ENCODE results near the gene STK11.
A peak's percentile ranks its signal among the peaks of the same experiment; 100 is the strongest.

Gene STK11

GRCh38 chr19:1248786-1249297 is 43.3 kb downstream of the STK11 start:
- DNase-seq (ENCODE audit: extremely low read depth in 1 of 2, low read depth in 1 of 2): peak in 1 of 2 donors; percentile 79

GRCh38 chr19:1249298-1249989 is 43.9 kb downstream of the STK11 start:
- peak; percentile 82 to 93 for DNase-seq (ENCODE audit: extremely low read depth in 1 of 2, low read depth in 1 of 2)

- no peak for DNase-seq (ENCODE audit: extremely low read depth in 1 of 2, low read depth in 1 of 2)
Observed at GRCh38 chr19:1249990-1250436, 44.4 kb downstream of the STK11 start.

- peak in 1 of 2 donors; percentile 44 for DNase-seq (ENCODE audit: extremely low read depth in 1 of 2, low read depth in 1 of 2)
Observed at GRCh38 chr19:1250437-1251260, 45.1 kb downstream of the STK11 start.

GRCh38 chr19:1251330-1252220 is 46.0 kb downstream of the STK11 start:
- DNase-seq (ENCODE audit: extremely low read depth in 1 of 2, low read depth in 1 of 2): peak in 1 of 2 donors; percentile 44

GRCh38 chr19:1252221-1252820 is 46.7 kb downstream of the STK11 start:
- DNase-seq (ENCODE audit: extremely low read depth in 1 of 2, low read depth in 1 of 2): peak in 1 of 2 donors; percentile 52

GRCh38 chr19:1252821-1253513 is 47.4 kb downstream of the STK11 start:
- DNase-seq (ENCODE audit: extremely low read depth in 1 of 2, low read depth in 1 of 2): peak in 1 of 2 donors; percentile 60

- DNase-seq (ENCODE audit: extremely low read depth in 1 of 2, low read depth in 1 of 2): no peak
Observed at GRCh38 chr19:1253514-1254080, 48.0 kb downstream of the STK11 start.

GRCh38 chr19:1254081-1254527 is 48.5 kb downstream of the STK11 start:
- DNase-seq (ENCODE audit: extremely low read depth in 1 of 2, low read depth in 1 of 2): no peak

GRCh38 chr19:1254530-1255185 is 49.1 kb downstream of the STK11 start:
- no peak for DNase-seq (ENCODE audit: extremely low read depth in 1 of 2, low read depth in 1 of 2)

- DNase-seq (ENCODE audit: extremely low read depth in 1 of 2, low read depth in 1 of 2): no peak
Observed at GRCh38 chr19:1255186-1256161, 49.9 kb downstream of the STK11 start.

- DNase-seq (ENCODE audit: extremely low read depth in 1 of 2, low read depth in 1 of 2): no peak
Observed at GRCh38 chr19:1256646-1257474, 51.3 kb downstream of the STK11 start.

GRCh38 chr19:1257475-1258162 is 52.0 kb downstream of the STK11 start:
- DNase-seq (ENCODE audit: extremely low read depth in 1 of 2, low read depth in 1 of 2): no peak

- no peak for DNase-seq (ENCODE audit: extremely low read depth in 1 of 2, low read depth in 1 of 2)
Observed at GRCh38 chr19:1258163-1258492, 52.5 kb downstream of the STK11 start.

- no peak for DNase-seq (ENCODE audit: extremely low read depth in 1 of 2, low read depth in 1 of 2)
Observed at GRCh38 chr19:1258707-1259205, 53.2 kb downstream of the STK11 start.

- peak in 1 of 2 donors; percentile 54 for DNase-seq (ENCODE audit: extremely low read depth in 1 of 2, low read depth in 1 of 2)
Observed at GRCh38 chr19:1259206-1259875, 53.8 kb downstream of the STK11 start.
